PC-3 (cell line): ENCODE data around the gene BAMBI. TPM values are rescaled to one million over a fixed set of nuclear protein-coding genes. Genes with fewer than 3 reads are reported as not detected.

Source experiments
- ATAC-seq: fragments of 200-7000 bp; cut with Tn5 transposase; 2 replicates; pipeline ENCODE4 v1.9.1; 2020; ENCODE audit warnings: mild to moderate bottlenecking, moderate library complexity
- BruUV-seq: library from RNA; stranded (reverse); fragments of 400-500 nt; replicated peaks from 2 replicates; lab custom pipeline; 2021; lab: Mats Ljungman, UMichigan
- CTCF ChIA-PET: fragments of 300-600 bp; sonication (Branson Sonifier 250); formaldehyde crosslinking; loops from one replicate; lab custom pipeline; 2022; ENCODE audit warnings: antibody characterized with exemption; lab: Charles Lee
- POLR2A ChIA-PET: fragments of 300-600 bp; sonication (Branson Sonifier 250); formaldehyde crosslinking; loops from one replicate; lab custom pipeline; 2022; ENCODE audit warnings: antibody characterized with exemption; ENCODE audit not compliant: unreplicated experiment; lab: Charles Lee
- DNase-seq: peaks from one replicate; pipeline ENCODE4 v3.0.0-alpha.2; 2015
- H2AFZ ChIP-seq: fragments of 300-600 bp; sonication (generic); 2 replicates; pipeline ENCODE4 v1.6.0; 2016; ENCODE audit warnings: antibody characterized with exemption, low read length
- H3F3A ChIP-seq: fragments of 300-600 bp; sonication (generic); one replicate; pipeline ENCODE4 v1.6.0; 2017; ENCODE audit warnings: antibody characterized with exemption, low read length, control low read depth, mild to moderate bottlenecking; ENCODE audit not compliant: unreplicated experiment
- H3K27ac ChIP-seq: fragments of 300-600 bp; sonication (generic); 2 replicates; pipeline ENCODE4 v1.5.1; 2016; ENCODE audit warnings: mild to moderate bottlenecking, low read length
- H3K27me3 ChIP-seq: fragments of 300-600 bp; sonication (generic); 2 replicates; pipeline ENCODE4 v1.6.1; 2016; ENCODE audit warnings: low read length, mixed read lengths
- H3K36me3 ChIP-seq: fragments of 300-600 bp; sonication (generic); 2 replicates; pipeline ENCODE4 v1.6.1; 2016; ENCODE audit warnings: low read depth, mixed run types, low read length, mixed read lengths
- H3K4me1 ChIP-seq: fragments of 300-600 bp; sonication (generic); 2 replicates; pipeline ENCODE4 v1.5.1; 2016; ENCODE audit warnings: low read length; ENCODE audit not compliant: insufficient read depth
- H3K4me2 ChIP-seq: fragments of 300-600 bp; sonication (generic); 2 replicates; pipeline ENCODE4 v1.6.0; 2016; ENCODE audit warnings: low read length
- H3K4me3 ChIP-seq: fragments of 300-600 bp; sonication (generic); 2 replicates; pipeline ENCODE4 v1.5.1; 2016; ENCODE audit warnings: mild to moderate bottlenecking, low read length, mixed read lengths
- H3K79me2 ChIP-seq: fragments of 300-600 bp; sonication (generic); 2 replicates; pipeline ENCODE4 v1.6.1; 2017; ENCODE audit warnings: low read length, mixed read lengths
- H3K9ac ChIP-seq: fragments of 300-600 bp; sonication (generic); 2 replicates; pipeline ENCODE4 v1.6.0; 2016; ENCODE audit warnings: mild to moderate bottlenecking, low read length
- H3K9me2 ChIP-seq: fragments of 300-600 bp; sonication (generic); replicated peaks from 2 replicates; pipeline ENCODE4 v1.6.1; 2016; ENCODE audit warnings: mixed run types, low read length, mixed read lengths
- H3K9me3 ChIP-seq: fragments of 300-600 bp; sonication (generic); 2 replicates; pipeline ENCODE4 v1.6.1; 2016; ENCODE audit warnings: low read length, mixed read lengths
- H4K20me1 ChIP-seq: fragments of 300-600 bp; sonication (generic); 2 replicates; pipeline ENCODE4 v1.6.1; 2016; ENCODE audit warnings: low read length, mixed read lengths
- EZH2 ChIP-seq: fragments of 300-600 bp; sonication (generic); IDR thresholded peaks from one replicate; pipeline ENCODE4 v1.6.1; 2017; ENCODE audit warnings: antibody characterized with exemption, mild to moderate bottlenecking, low read length; ENCODE audit not compliant: unreplicated experiment
- EZH2phosphoT487 ChIP-seq: fragments of 300-600 bp; sonication (generic); IDR thresholded peaks from 2 replicates; pipeline ENCODE4 v1.6.1; 2018; ENCODE audit warnings: mild to moderate bottlenecking, antibody characterized with exemption, low read length, borderline replicate concordance
- intact Hi-C: fragments of 100-400 bp; cut with micrococcal nuclease; formaldehyde crosslinking; loops from 2 replicates; pipeline ENCODE4 v1.9.0; 2023
- total RNA-seq: library from RNA; depleted of rRNA; stranded (reverse); fragments of >200 nt; gene quantifications from 2 replicates; pipeline ENCODE4 v1.2.3, GENCODE V29; 2014
- TF ChIP-seq, protein P1 (sequence below): fragments of 300-600 bp; sonication (generic); conservative IDR thresholded peaks from 2 replicates; pipeline ENCODE4 v1.5.1; 2017; ENCODE audit warnings: antibody characterized with exemption, low read depth, mild to moderate bottlenecking, low read length

BAMBI gene
- total RNA-seq, 1 experiment from 2014 or later: 9.6 TPM

DNA sequence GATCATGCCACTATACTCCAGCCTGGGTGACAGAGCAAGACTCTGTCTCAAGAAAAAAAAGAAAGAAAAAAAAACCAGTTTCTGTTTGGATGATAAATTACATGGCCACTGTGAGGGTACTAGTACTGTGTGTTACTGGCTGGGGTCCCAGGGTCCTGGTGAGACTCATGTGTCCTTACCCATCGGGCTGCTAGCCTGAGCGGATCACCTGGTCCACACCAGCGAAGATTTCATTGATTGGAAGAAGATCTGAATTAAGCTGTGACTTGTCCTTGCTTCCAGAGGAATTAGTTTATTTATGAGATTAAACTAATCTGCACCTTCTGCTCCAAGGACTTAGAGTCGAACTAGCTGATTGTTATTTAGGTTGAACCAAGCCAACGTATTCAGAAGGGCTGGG is 40.0 kb upstream of the BAMBI start:
- Histone ChIP-seq H3K4me2 (no peak overlapping the region), H4K20me1 (no peaks in the 10 kb centered on the region), H3F3A (no peaks in the 10 kb centered on the region), H3K9me2 (no peaks in the 10 kb centered on the region), H3K27me3 (no peaks in the 10 kb centered on the region), H3K79me2 (no peaks in the 10 kb centered on the region), H3K9ac (no peak overlapping the region), H3K4me1 (peaks cover 13% of the 10 kb centered on the region), H3K27ac (no peak overlapping the region), H2AFZ (no peak overlapping the region), H3K4me3 (no peak overlapping the region), H3K9me3 (no peaks in the 10 kb centered on the region), H3K36me3 (no peaks in the 10 kb centered on the region)
- CTCF ChIA-PET: no interaction called here
- no peak for TF ChIP-seq EZH2phosphoT487
- TF ChIP-seq, protein P1, sequence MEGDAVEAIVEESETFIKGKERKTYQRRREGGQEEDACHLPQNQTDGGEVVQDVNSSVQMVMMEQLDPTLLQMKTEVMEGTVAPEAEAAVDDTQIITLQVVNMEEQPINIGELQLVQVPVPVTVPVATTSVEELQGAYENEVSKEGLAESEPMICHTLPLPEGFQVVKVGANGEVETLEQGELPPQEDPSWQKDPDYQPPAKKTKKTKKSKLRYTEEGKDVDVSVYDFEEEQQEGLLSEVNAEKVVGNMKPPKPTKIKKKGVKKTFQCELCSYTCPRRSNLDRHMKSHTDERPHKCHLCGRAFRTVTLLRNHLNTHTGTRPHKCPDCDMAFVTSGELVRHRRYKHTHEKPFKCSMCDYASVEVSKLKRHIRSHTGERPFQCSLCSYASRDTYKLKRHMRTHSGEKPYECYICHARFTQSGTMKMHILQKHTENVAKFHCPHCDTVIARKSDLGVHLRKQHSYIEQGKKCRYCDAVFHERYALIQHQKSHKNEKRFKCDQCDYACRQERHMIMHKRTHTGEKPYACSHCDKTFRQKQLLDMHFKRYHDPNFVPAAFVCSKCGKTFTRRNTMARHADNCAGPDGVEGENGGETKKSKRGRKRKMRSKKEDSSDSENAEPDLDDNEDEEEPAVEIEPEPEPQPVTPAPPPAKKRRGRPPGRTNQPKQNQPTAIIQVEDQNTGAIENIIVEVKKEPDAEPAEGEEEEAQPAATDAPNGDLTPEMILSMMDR: no peak
- no peak for TF ChIP-seq EZH2
- BruUV-seq: no TSS peak
- POLR2A ChIA-PET: no interaction called here
- ATAC-seq (no peak), DNase-seq (no peak)
- intact Hi-C loops: no loop called here

DNA sequence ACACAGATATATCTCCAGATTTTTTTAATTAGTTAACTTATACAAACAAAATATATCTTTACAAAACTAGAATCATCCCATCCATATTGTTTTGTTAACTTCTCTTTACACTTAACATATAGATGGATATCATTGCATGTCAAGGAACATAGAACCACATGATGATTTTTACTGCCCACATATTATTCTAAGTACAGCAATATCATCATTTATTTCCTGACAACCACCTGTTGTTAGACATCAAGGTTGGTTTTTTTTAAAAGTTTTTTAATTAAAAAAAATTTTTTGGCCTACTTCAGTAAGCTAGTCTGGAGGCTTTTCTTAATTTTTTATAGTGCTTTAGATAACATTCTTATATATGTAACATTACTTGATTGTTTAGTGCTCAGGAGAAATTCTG is 38.9 kb upstream of the BAMBI start:
- no peak overlapping the region for H3K27ac ChIP-seq
- TF ChIP-seq EZH2 (no peak), EZH2phosphoT487 (no peak)
- TF ChIP-seq, protein P1: no peak
- no TSS peak for BruUV-seq
- H3K27me3 ChIP-seq: no peaks in the 10 kb centered on the region
- H3K9me2 ChIP-seq: no peaks in the 10 kb centered on the region
- no peaks in the 10 kb centered on the region for H3F3A ChIP-seq
- H3K4me3 ChIP-seq: no peak overlapping the region
- no peaks in the 10 kb centered on the region for H3K79me2 ChIP-seq
- DNase-seq (no peak), ATAC-seq (no peak)
- H3K4me2 ChIP-seq: no peak overlapping the region
- no peaks in the 10 kb centered on the region for H3K9me3 ChIP-seq
- no peaks in the 10 kb centered on the region for H3K36me3 ChIP-seq
- peaks cover 9% of the 10 kb centered on the region for H3K4me1 ChIP-seq
- intact Hi-C loops: no loop called here
- no peaks in the 10 kb centered on the region for H4K20me1 ChIP-seq
- ChIA-PET POLR2A (no interaction called here), CTCF (no interaction called here)
- no peak overlapping the region for H2AFZ ChIP-seq
- no peak overlapping the region for H3K9ac ChIP-seq

DNA sequence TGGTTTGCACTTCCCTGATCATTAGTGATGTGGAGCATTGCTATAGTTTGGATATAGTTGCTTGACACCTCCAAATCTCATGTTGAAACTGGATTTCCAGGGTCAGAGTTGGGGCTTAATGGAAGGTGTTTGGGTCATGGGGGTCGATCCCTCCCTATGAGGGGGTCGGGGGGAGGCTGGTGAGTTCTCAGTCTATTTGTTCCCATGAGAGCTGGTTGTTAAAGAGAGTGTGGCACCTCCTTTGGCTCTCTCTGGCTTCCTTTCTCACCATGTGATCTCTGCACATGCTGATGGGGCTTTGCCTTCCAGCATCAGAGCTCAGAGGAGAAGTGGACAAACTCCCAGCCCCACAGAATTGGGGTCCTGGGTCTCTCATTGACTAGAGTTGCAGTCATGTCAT is 36.8 kb upstream of the BAMBI start:
- Histone ChIP-seq H3K4me2 (no peak overlapping the region), H4K20me1 (no peaks in the 10 kb centered on the region), H3K36me3 (no peaks in the 10 kb centered on the region), H3K27me3 (no peaks in the 10 kb centered on the region), H2AFZ (no peak overlapping the region), H3K9me2 (no peaks in the 10 kb centered on the region), H3K9me3 (no peaks in the 10 kb centered on the region), H3K79me2 (no peaks in the 10 kb centered on the region), H3F3A (no peaks in the 10 kb centered on the region), H3K9ac (no peak overlapping the region), H3K4me3 (no peak overlapping the region), H3K4me1 (no peaks in the 10 kb centered on the region), H3K27ac (no peak overlapping the region)
- no peak for ATAC-seq
- intact Hi-C loops: no loop called here
- ChIA-PET CTCF (no interaction called here), POLR2A (no interaction called here)
- DNase-seq: no peak
- no peak for TF ChIP-seq EZH2
- no peak for TF ChIP-seq EZH2phosphoT487
- TF ChIP-seq, protein P1: no peak
- BruUV-seq: no TSS peak
